HepG2 (cell line): Measurements from ENCODE around the gene RPH3AL. TPM values are rescaled to one million over a fixed set of nuclear protein-coding genes. Genes with fewer than 3 reads are reported as not detected.
A peak's percentile ranks its signal among the peaks of the same experiment; 100 is the strongest.

Experiments
- DPF2 ChIP-seq: sonication (generic); formaldehyde crosslinking; IDR thresholded peaks from 2 replicates; pipeline ENCODE4 v1.4.0; 2020; ENCODE audit warnings: mild to moderate bottlenecking, low read depth, missing genetic modification reagents, borderline replicate concordance
- FOXA3 ChIP-seq: IDR thresholded peaks from 2 replicates; pipeline ENCODE4 v1.6.1; 2016; ENCODE audit warnings: missing genetic modification reagents, missing compliant biosample characterization
- FOXJ3 ChIP-seq: sonication (generic); formaldehyde crosslinking; IDR thresholded peaks from 2 replicates; pipeline ENCODE4 v1.4.0; 2020; ENCODE audit warnings: missing genetic modification reagents, mild to moderate bottlenecking, borderline replicate concordance
- FOXP4 ChIP-seq: sonication (generic); formaldehyde crosslinking; IDR thresholded peaks from 2 replicates; pipeline ENCODE4 v1.4.0; 2020; ENCODE audit warnings: missing genetic modification reagents
- GABPB1 ChIP-seq: IDR thresholded peaks from 2 replicates; pipeline ENCODE4 v1.6.1; 2016; ENCODE audit warnings: mild to moderate bottlenecking, missing genetic modification reagents, moderate library complexity, missing compliant biosample characterization
- POLR2AphosphoS2 ChIP-seq: IDR thresholded peaks from 2 replicates; pipeline ENCODE4 v1.6.1; 2011; ENCODE audit warnings: low read depth, low read length, improper control_type of control experiment
- PRDM15 ChIP-seq: sonication (generic); formaldehyde crosslinking; IDR thresholded peaks from 2 replicates; pipeline ENCODE4 v1.4.0; 2020; ENCODE audit warnings: missing genetic modification reagents
- THAP11 ChIP-seq: IDR thresholded peaks from 2 replicates; pipeline ENCODE4 v1.6.1; 2016; ENCODE audit warnings: missing biosample characterization, missing genetic modification reagents
- XRCC5 ChIP-seq: fragments of 200-400 bp; formaldehyde crosslinking; optimal IDR thresholded peaks from 2 replicates; pipeline ENCODE3; 2017; ENCODE audit warnings: mild to moderate bottlenecking, low read length
- ZBTB25 ChIP-seq: IDR thresholded peaks from 2 replicates; pipeline ENCODE4 v1.6.1; 2018; ENCODE audit warnings: missing genetic modification reagents
- ZBTB7A ChIP-seq: sonication (generic); formaldehyde crosslinking; IDR thresholded peaks from 2 replicates; pipeline ENCODE4 v1.8.0; 2022; ENCODE audit warnings: mild to moderate bottlenecking, missing genetic modification reagents
- ZNF17 ChIP-seq: sonication (generic); formaldehyde crosslinking; IDR thresholded peaks from 2 replicates; pipeline ENCODE4 v1.5.0; 2020; ENCODE audit warnings: mild to moderate bottlenecking, missing genetic modification reagents
- ZNF292 ChIP-seq: sonication (generic); formaldehyde crosslinking; IDR thresholded peaks from 2 replicates; pipeline ENCODE4 v1.8.1; 2022; ENCODE audit warnings: mild to moderate bottlenecking, low read depth, missing genetic modification reagents, borderline replicate concordance
- ZNF557 ChIP-seq: sonication (generic); formaldehyde crosslinking; IDR thresholded peaks from 2 replicates; pipeline ENCODE4 v1.4.0; 2020; ENCODE audit warnings: missing genetic modification reagents
- ZNF580 ChIP-seq: IDR thresholded peaks from 2 replicates; pipeline ENCODE4 v1.6.1; 2016; ENCODE audit warnings: low read depth, borderline replicate concordance
- ZNF687 ChIP-seq: sonication (generic); formaldehyde crosslinking; IDR thresholded peaks from 2 replicates; pipeline ENCODE4 v1.5.1; 2020; ENCODE audit warnings: mild to moderate bottlenecking, missing genetic modification reagents, moderate library complexity
- ZNF883 ChIP-seq: sonication (generic); formaldehyde crosslinking; IDR thresholded peaks from 2 replicates; pipeline ENCODE4 v1.5.1; 2020; ENCODE audit warnings: mild to moderate bottlenecking, missing genetic modification reagents; ENCODE audit errors: not compliant biosample characterization
- polyA plus RNA-seq, 8 experiments: library from polyadenylated mRNA; depleted of rRNA in 3 of 8; stranded (reverse) in 7 of 8; unstranded in 1 of 8; fragments of >200 nt; fragmentation: Illumina TruSeq in 4 of 8; extraction: Trizol in 4 of 8; gene quantifications; 2 replicates each; pipeline versions ENCODE4 v1.2.1 to v1.2.3, GENCODE V29; 2011 to 2016; ENCODE audit warnings: low read depth in 4 of 8, missing spikeins in 1 of 8, mixed read lengths in 1 of 8; ENCODE audit not compliant: insufficient read depth in 1 of 8
- total RNA-seq, 5 experiments: library from RNA; depleted of rRNA; stranded (reverse); fragments of >200 nt; fragmentation: Illumina TruSeq; extraction: Trizol; gene quantifications; 2 replicates each; pipeline ENCODE4 v1.2.3, GENCODE V29; 2016; ENCODE audit warnings: low read depth in 1 of 5

Gene RPH3AL
- total and polyA plus RNA-seq, 2 of the 13 experiments (the other 11 are each of a cell fraction or from before 2014, with no cell fraction given): 7.8 to 16.4 TPM

- TF ChIP-seq ZNF687 (CRISPR knock-in tag): peak; percentile 91
- 0 out of 2 replicates have a peak, but pooled peaks have one; percentile 21 for TF ChIP-seq ZNF580
- no peak for TF ChIP-seq ZNF557 (CRISPR knock-in tag)
- no peak for TF ChIP-seq ZNF17 (CRISPR knock-in tag)
- peak; percentile 40; the same call in 1 of the 2 replicates for TF ChIP-seq THAP11 (CRISPR knock-in tag)
- peak; percentile 60; the same call in 1 of the 2 replicates for TF ChIP-seq DPF2
- TF ChIP-seq FOXJ3 (CRISPR knock-in tag): 0 out of 2 replicates have a peak, but pooled peaks have one; percentile 30
- peak; percentile 71 for TF ChIP-seq FOXP4
- TF ChIP-seq FOXA3 (CRISPR knock-in tag): peak; percentile 47; the same call in 1 of the 2 replicates
- peak; percentile 25 for TF ChIP-seq XRCC5
- no peak for TF ChIP-seq POLR2AphosphoS2
- TF ChIP-seq ZNF292 (CRISPR knock-in tag): peak; percentile 93; the same call in 1 of the 2 replicates
- no peak for TF ChIP-seq ZBTB7A (CRISPR knock-in tag)
- TF ChIP-seq ZNF883 (CRISPR knock-in tag): no peak
- peak; percentile 36; the same call in 1 of the 2 replicates for TF ChIP-seq GABPB1
- peak; percentile 98 for TF ChIP-seq PRDM15 (CRISPR knock-in tag)
- TF ChIP-seq ZBTB25 (CRISPR knock-in tag): no peak; the same call in 1 of the 2 replicates
These were observed 14.0 kb downstream of the RPH3AL start (continued) for GRCh38 chr17:338442-339192.
